Vagina (tissue), 2 donors: ENCODE data around the gene MEG3. TPM values are rescaled to one million over a fixed set of nuclear protein-coding genes. Genes with fewer than 3 reads are reported as not detected.

Experiments used
- DNase-seq, 2 donors: peaks; one replicate each; pipeline ENCODE4 v3.0.0-alpha.2; 2017; ENCODE audit errors: extremely low spot score in 2 of 2
- H3K27ac ChIP-seq: fragments of 200-600 bp; sonication (generic); one replicate; pipeline ENCODE4 v1.5.1; 2019
- H3K27me3 ChIP-seq: fragments of 200-600 bp; sonication (generic); one replicate; pipeline ENCODE4 v1.5.1; 2019
- H3K36me3 ChIP-seq, 2 donors: fragments of 200-600 bp; sonication (generic); one replicate each; pipeline ENCODE4 v1.5.1; 2017 to 2019
- H3K4me1 ChIP-seq: fragments of 200-600 bp; sonication (generic); one replicate; pipeline ENCODE4 v1.5.1; 2019
- H3K4me3 ChIP-seq, 2 donors: fragments of 200-600 bp; sonication (generic); 1 replicate in 1 of 2; 2 replicates in 1 of 2; pipeline ENCODE4 v1.5.1; 2016 to 2019
- H3K9me3 ChIP-seq: fragments of 200-600 bp; sonication (generic); one replicate; pipeline ENCODE4 v1.5.1; 2019
- POLR2A ChIP-seq, 2 donors: fragments of 450-650 bp; IDR thresholded peaks; one replicate each; pipeline ENCODE4 v1.6.1; 2017; ENCODE audit warnings: antibody characterized with exemption in 2 of 2, mild to moderate bottlenecking in 2 of 2, moderate library complexity in 2 of 2
- POLR2AphosphoS5 ChIP-seq, 2 donors: sonication (generic); formaldehyde crosslinking; IDR thresholded peaks; one replicate each; pipeline ENCODE4 v1.9.0; 2017; ENCODE audit warnings: antibody characterized with exemption in 2 of 2, mild to moderate bottlenecking in 2 of 2, low read depth in 1 of 2; ENCODE audit not compliant: insufficient read depth in 1 of 2
- intact Hi-C: fragments of 100-400 bp; cut with DNase I; formaldehyde crosslinking; loops from one replicate; pipeline ENCODE4 v1.15.1; 2023
- total RNA-seq: library from RNA; depleted of rRNA; stranded (reverse); fragments of >200 nt; gene quantifications from one replicate; pipeline ENCODE4 v1.2.3, GENCODE V29; 2016
- TF ChIP-seq, protein P1 (sequence below), 3 experiments: fragments of 450-650 bp in 2 of 3; fragments of 200-600 bp in 1 of 3; sonication (generic) in 1 of 3; IDR thresholded peaks; one replicate each; pipeline ENCODE4 v1.5.1; 2017 to 2019; ENCODE audit warnings: antibody characterized with exemption in 3 of 3, mild to moderate bottlenecking in 2 of 3, moderate library complexity in 2 of 3

The MEG3 gene
- total RNA-seq, 1 donor from 2014 or later: 126 TPM

DNA sequence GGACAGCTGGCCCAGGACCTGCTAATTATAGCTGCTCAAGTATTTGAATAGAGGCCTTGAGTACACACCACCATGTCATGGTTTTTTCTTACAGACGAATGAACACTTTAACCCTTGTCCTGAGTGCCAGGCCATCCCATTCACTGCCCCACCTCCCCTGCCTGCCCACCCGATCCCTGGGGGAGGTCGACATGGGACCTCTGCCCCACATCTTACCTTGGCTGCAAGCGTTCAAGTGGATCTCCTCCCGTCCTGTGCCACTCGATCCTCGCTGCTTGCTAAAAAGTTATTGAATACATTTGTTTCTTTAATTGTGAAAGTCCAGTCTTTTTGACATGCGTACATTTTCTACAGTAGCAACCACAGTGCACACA, 67.3 kb downstream of the MEG3 start:
- intact Hi-C loops: no loop called here
- Histone ChIP-seq H3K4me3 (no peak overlapping the region), H3K4me1 (peaks cover 1% of the 10 kb centered on the region), H3K27ac (no peak overlapping the region), H3K36me3 (no peaks in the 10 kb centered on the region), H3K27me3 (no peaks in the 10 kb centered on the region), H3K9me3 (no peaks in the 10 kb centered on the region)
- DNase-seq: peak in 1 of 2 donors; percentile 46
- TF ChIP-seq POLR2A (IDR thresholded peaks at IDR 0.05) (no peak), POLR2AphosphoS5 (IDR thresholded peaks at IDR 0.05; ENCODE audit: insufficient read depth in 1 of 2, low read depth in 1 of 2) (no peak)
- TF ChIP-seq, protein P1, sequence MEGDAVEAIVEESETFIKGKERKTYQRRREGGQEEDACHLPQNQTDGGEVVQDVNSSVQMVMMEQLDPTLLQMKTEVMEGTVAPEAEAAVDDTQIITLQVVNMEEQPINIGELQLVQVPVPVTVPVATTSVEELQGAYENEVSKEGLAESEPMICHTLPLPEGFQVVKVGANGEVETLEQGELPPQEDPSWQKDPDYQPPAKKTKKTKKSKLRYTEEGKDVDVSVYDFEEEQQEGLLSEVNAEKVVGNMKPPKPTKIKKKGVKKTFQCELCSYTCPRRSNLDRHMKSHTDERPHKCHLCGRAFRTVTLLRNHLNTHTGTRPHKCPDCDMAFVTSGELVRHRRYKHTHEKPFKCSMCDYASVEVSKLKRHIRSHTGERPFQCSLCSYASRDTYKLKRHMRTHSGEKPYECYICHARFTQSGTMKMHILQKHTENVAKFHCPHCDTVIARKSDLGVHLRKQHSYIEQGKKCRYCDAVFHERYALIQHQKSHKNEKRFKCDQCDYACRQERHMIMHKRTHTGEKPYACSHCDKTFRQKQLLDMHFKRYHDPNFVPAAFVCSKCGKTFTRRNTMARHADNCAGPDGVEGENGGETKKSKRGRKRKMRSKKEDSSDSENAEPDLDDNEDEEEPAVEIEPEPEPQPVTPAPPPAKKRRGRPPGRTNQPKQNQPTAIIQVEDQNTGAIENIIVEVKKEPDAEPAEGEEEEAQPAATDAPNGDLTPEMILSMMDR (IDR thresholded peaks at IDR 0.05): no peak

DNA sequence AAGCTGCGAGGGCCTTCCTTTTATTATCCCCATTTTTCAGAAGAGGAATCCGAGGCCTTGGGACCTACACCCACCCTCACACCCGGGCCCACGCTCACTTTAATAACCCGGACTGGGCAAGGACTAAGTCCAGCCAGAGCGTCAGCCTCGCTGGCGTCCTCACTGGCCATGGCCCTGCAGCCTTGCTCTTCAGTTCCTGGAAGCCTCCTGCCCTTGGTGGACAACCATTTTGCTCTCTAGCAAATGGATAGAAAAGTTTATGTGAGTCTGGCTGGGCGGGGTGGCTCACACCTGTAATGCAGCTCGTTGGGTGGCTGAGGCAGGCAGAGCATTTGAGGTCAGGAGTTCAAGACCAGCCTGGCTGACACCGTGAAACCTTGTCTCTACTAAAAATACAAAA, 67.8 kb downstream of the MEG3 start:
- no peaks in the 10 kb centered on the region for H3K27me3 ChIP-seq
- H3K27ac ChIP-seq: no peak overlapping the region
- intact Hi-C loops: no loop called here
- H3K4me3 ChIP-seq: no peak overlapping the region
- no peaks in the 10 kb centered on the region for H3K9me3 ChIP-seq
- peak in 1 of 2 donors; percentile 74 for DNase-seq
- H3K4me1 ChIP-seq: peaks cover 6% of the 10 kb centered on the region
- no peaks in the 10 kb centered on the region for H3K36me3 ChIP-seq
- TF ChIP-seq POLR2AphosphoS5 (IDR thresholded peaks at IDR 0.05; ENCODE audit: insufficient read depth in 1 of 2, low read depth in 1 of 2) (no peak), POLR2A (IDR thresholded peaks at IDR 0.05) (no peak)
- TF ChIP-seq, protein P1 (IDR thresholded peaks at IDR 0.05): no peak

DNA sequence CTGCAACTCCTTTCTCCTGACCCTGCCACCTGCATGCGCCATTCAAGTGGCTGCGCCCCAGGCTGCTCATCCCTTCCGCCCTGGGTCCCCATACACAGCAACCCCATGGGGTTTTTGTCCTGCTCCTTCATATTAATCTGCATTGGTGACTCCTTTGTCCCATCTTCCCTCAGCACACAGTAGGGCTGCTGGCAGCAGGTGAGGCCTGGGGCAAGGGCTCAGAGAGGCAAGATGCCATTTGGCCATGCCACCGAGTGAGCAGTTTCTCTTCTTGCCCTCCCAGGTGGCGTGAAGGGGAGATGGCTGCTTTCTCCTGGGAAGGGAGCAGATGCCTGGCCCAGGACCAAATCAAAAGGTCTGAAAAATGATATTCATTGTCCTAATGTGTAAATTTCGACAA, 68.5 kb downstream of the MEG3 start:
- H3K4me1 ChIP-seq: peaks cover 13% of the 10 kb centered on the region
- no peak overlapping the region for H3K27ac ChIP-seq
- H3K4me3 ChIP-seq: no peak overlapping the region
- TF ChIP-seq POLR2A (IDR thresholded peaks at IDR 0.05) (no peak), POLR2AphosphoS5 (IDR thresholded peaks at IDR 0.05; ENCODE audit: insufficient read depth in 1 of 2, low read depth in 1 of 2) (no peak)
- TF ChIP-seq, protein P1 (IDR thresholded peaks at IDR 0.05): no peak
- no peaks in the 10 kb centered on the region for H3K9me3 ChIP-seq
- H3K36me3 ChIP-seq: no peaks in the 10 kb centered on the region
- no peaks in the 10 kb centered on the region for H3K27me3 ChIP-seq
- intact Hi-C loops: no loop called here
- DNase-seq: no peak

- H3K36me3 ChIP-seq: no peaks in the 10 kb centered on the region
- H3K27ac ChIP-seq: no peak overlapping the region
- H3K4me1 ChIP-seq: peaks cover 23% of the 10 kb centered on the region
- no peak overlapping the region for H3K4me3 ChIP-seq
- intact Hi-C loops: no loop called here
- TF ChIP-seq, protein P1 (IDR thresholded peaks at IDR 0.05): no peak
- no peak for TF ChIP-seq POLR2AphosphoS5 (IDR thresholded peaks at IDR 0.05; ENCODE audit: insufficient read depth in 1 of 2, low read depth in 1 of 2)
- TF ChIP-seq POLR2A (IDR thresholded peaks at IDR 0.05): no peak
- H3K27me3 ChIP-seq: no peaks in the 10 kb centered on the region
- no peaks in the 10 kb centered on the region for H3K9me3 ChIP-seq
- DNase-seq: no peak
These were observed 69.5 kb downstream of the MEG3 start for GRCh38 chr14:100895411-100895810.

- TF ChIP-seq POLR2A (IDR thresholded peaks at IDR 0.05): no peak
- TF ChIP-seq, protein P1 (IDR thresholded peaks at IDR 0.05): no peak
- TF ChIP-seq POLR2AphosphoS5 (IDR thresholded peaks at IDR 0.05; ENCODE audit: insufficient read depth in 1 of 2, low read depth in 1 of 2): no peak
- intact Hi-C loops: no loop called here
- Histone ChIP-seq H3K36me3 (no peaks in the 10 kb centered on the region), H3K4me1 (peaks cover 26% of the 10 kb centered on the region), H3K27ac (no peak overlapping the region), H3K9me3 (no peaks in the 10 kb centered on the region), H3K4me3 (no peak overlapping the region), H3K27me3 (no peaks in the 10 kb centered on the region)
- DNase-seq: peak in 1 of 2 donors; percentile 91
These were observed 70.6 kb downstream of the MEG3 start for GRCh38 chr14:100896369-100897060.
